ENCODE results near the gene CDK6. TPM values are rescaled to one million over a fixed set of nuclear protein-coding genes. Genes with fewer than 3 reads are reported as not detected.

Gene CDK6
- total RNA-seq, 1 experiment from 2014 or later: 38.7 TPM

DNA sequence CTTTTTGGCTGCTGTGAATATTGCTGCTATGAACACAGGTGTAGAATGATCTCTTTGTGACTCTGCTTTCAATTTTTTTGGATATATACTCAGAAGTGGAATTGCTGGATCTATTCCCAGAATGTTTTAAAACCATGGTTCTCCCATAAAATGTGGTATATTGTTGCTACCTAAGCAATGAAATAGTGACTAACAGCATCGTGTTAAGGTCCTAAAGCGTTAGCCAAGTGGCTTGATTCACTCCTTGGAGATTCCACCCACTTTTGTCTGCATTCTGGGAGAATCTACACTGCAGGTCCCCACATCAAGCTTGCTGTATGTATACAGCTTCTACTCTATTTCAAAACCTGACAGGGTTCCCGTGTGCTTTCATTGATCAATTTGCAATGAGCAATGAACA lies 105.6 kb downstream of the CDK6 start:
- H3K9me3 ChIP-seq (ENCODE audit: low read length): no peaks in the 10 kb centered on the region
- BruUV-seq (replicated peaks): no TSS peak
- no peaks in the 10 kb centered on the region for H3F3A ChIP-seq (ENCODE audit: low read length, unreplicated experiment)
- ATAC-seq: peak; percentile 91
- intact Hi-C loops (cut with micrococcal nuclease): no loop called here
- H3K4me1 ChIP-seq (ENCODE audit: insufficient read depth, low read length): peaks cover 46% of the 10 kb centered on the region
- no peaks in the 10 kb centered on the region for H3K9me2 ChIP-seq (replicated peaks; ENCODE audit: low read length)
- no peak overlapping the region for H3K4me3 ChIP-seq (ENCODE audit: low read length)
- CTCF ChIA-PET: no interaction called here
- H3K36me3 ChIP-seq (ENCODE audit: low read depth, low read length): no peaks in the 10 kb centered on the region
- H3K9ac ChIP-seq (ENCODE audit: low read length): peak overlapping the region; percentile 33; the same call in 1 of the 2 replicates
- TF ChIP-seq, protein P1, sequence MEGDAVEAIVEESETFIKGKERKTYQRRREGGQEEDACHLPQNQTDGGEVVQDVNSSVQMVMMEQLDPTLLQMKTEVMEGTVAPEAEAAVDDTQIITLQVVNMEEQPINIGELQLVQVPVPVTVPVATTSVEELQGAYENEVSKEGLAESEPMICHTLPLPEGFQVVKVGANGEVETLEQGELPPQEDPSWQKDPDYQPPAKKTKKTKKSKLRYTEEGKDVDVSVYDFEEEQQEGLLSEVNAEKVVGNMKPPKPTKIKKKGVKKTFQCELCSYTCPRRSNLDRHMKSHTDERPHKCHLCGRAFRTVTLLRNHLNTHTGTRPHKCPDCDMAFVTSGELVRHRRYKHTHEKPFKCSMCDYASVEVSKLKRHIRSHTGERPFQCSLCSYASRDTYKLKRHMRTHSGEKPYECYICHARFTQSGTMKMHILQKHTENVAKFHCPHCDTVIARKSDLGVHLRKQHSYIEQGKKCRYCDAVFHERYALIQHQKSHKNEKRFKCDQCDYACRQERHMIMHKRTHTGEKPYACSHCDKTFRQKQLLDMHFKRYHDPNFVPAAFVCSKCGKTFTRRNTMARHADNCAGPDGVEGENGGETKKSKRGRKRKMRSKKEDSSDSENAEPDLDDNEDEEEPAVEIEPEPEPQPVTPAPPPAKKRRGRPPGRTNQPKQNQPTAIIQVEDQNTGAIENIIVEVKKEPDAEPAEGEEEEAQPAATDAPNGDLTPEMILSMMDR (conservative IDR thresholded peaks at IDR 0.05; ENCODE audit: low read depth, low read length): no peak
- TF ChIP-seq EZH2 (IDR thresholded peaks at IDR 0.05; ENCODE audit: low read length, unreplicated experiment) (no peak), EZH2phosphoT487 (IDR thresholded peaks at IDR 0.05; ENCODE audit: borderline replicate concordance, low read length) (no peak)
- H3K27me3 ChIP-seq (ENCODE audit: low read length): no peaks in the 10 kb centered on the region
- POLR2A ChIA-PET (ENCODE audit: unreplicated experiment): interaction anchor here (0.5 kb wide), 1 partner anchor 202 kb away, joined by 4 read pairs; the partner anchor contains the start of genes PEX1 and RBM48
- H3K27ac ChIP-seq (ENCODE audit: low read length): peak overlapping the region; percentile 89
- no peaks in the 10 kb centered on the region for H4K20me1 ChIP-seq (ENCODE audit: low read length)
- peaks cover 52% of the 10 kb centered on the region for H3K79me2 ChIP-seq (ENCODE audit: low read length)
- peak overlapping the region; percentile 64 for H3K4me2 ChIP-seq (ENCODE audit: low read length)
- peak; percentile 90 for DNase-seq
- H2AFZ ChIP-seq (ENCODE audit: low read length): no peak overlapping the region

GRCh38 chr7:92729751-92730150 lies 106.6 kb downstream of the CDK6 start:
- H3K4me2 ChIP-seq (ENCODE audit: low read length): no peak overlapping the region
- peaks cover 40% of the 10 kb centered on the region for H3K4me1 ChIP-seq (ENCODE audit: insufficient read depth, low read length)
- BruUV-seq (replicated peaks): no TSS peak
- no peaks in the 10 kb centered on the region for H4K20me1 ChIP-seq (ENCODE audit: low read length)
- no peak overlapping the region for H3K4me3 ChIP-seq (ENCODE audit: low read length)
- ATAC-seq (no peak), DNase-seq (no peak)
- no peaks in the 10 kb centered on the region for H3K27me3 ChIP-seq (ENCODE audit: low read length)
- H3F3A ChIP-seq (ENCODE audit: low read length, unreplicated experiment): no peaks in the 10 kb centered on the region
- H3K9me2 ChIP-seq (replicated peaks; ENCODE audit: low read length): no peaks in the 10 kb centered on the region
- H3K27ac ChIP-seq (ENCODE audit: low read length): no peak overlapping the region
- CTCF ChIA-PET: interaction anchor here (0.6 kb wide), 1 partner anchor 36 kb away, joined by 4 read pairs; no protein-coding TSS in a partner anchor
- peaks cover 47% of the 10 kb centered on the region for H3K79me2 ChIP-seq (ENCODE audit: low read length)
- peaks cover 8% of the 10 kb centered on the region; the same call in 1 of the 2 replicates for H3K36me3 ChIP-seq (ENCODE audit: low read depth, low read length)
- no peaks in the 10 kb centered on the region for H3K9me3 ChIP-seq (ENCODE audit: low read length)
- H2AFZ ChIP-seq (ENCODE audit: low read length): no peak overlapping the region
- TF ChIP-seq EZH2 (IDR thresholded peaks at IDR 0.05; ENCODE audit: low read length, unreplicated experiment) (no peak), EZH2phosphoT487 (IDR thresholded peaks at IDR 0.05; ENCODE audit: borderline replicate concordance, low read length) (no peak)
- TF ChIP-seq, protein P1 (conservative IDR thresholded peaks at IDR 0.05; ENCODE audit: low read depth, low read length): no peak
- POLR2A ChIA-PET (ENCODE audit: unreplicated experiment): interaction anchor here (0.7 kb wide), 1 partner anchor 157 kb away, joined by 5 read pairs; no protein-coding TSS in a partner anchor
- no peak overlapping the region for H3K9ac ChIP-seq (ENCODE audit: low read length)
- intact Hi-C loops (cut with micrococcal nuclease): no loop called here

GRCh38 chr7:92729172-92729571 lies 107.2 kb downstream of the CDK6 start:
- POLR2A ChIA-PET (ENCODE audit: unreplicated experiment): interaction anchor here (0.7 kb wide), 1 partner anchor 156 kb away, joined by 5 read pairs; no protein-coding TSS in a partner anchor
- TF ChIP-seq, protein P1 (conservative IDR thresholded peaks at IDR 0.05; ENCODE audit: low read depth, low read length): no peak
- TF ChIP-seq EZH2 (IDR thresholded peaks at IDR 0.05; ENCODE audit: low read length, unreplicated experiment) (no peak), EZH2phosphoT487 (IDR thresholded peaks at IDR 0.05; ENCODE audit: borderline replicate concordance, low read length) (no peak)
- ATAC-seq: no peak

More at GRCh38 chr7:92729172-92729571, 107.2 kb downstream of the CDK6 start:
- peaks cover 40% of the 10 kb centered on the region for H3K4me1 ChIP-seq (ENCODE audit: insufficient read depth, low read length)
- H2AFZ ChIP-seq (ENCODE audit: low read length): no peak overlapping the region
- peaks cover 42% of the 10 kb centered on the region for H3K79me2 ChIP-seq (ENCODE audit: low read length)
- no peak overlapping the region for H3K4me2 ChIP-seq (ENCODE audit: low read length)
- H3K27me3 ChIP-seq (ENCODE audit: low read length): no peaks in the 10 kb centered on the region
- no TSS peak for BruUV-seq (replicated peaks)
- no peaks in the 10 kb centered on the region for H4K20me1 ChIP-seq (ENCODE audit: low read length)
- no peaks in the 10 kb centered on the region for H3K9me2 ChIP-seq (replicated peaks; ENCODE audit: low read length)
- no peak for DNase-seq
- peaks cover 8% of the 10 kb centered on the region; the same call in 1 of the 2 replicates for H3K36me3 ChIP-seq (ENCODE audit: low read depth, low read length)
- H3K9me3 ChIP-seq (ENCODE audit: low read length): no peaks in the 10 kb centered on the region
- H3F3A ChIP-seq (ENCODE audit: low read length, unreplicated experiment): no peaks in the 10 kb centered on the region
- H3K4me3 ChIP-seq (ENCODE audit: low read length): no peak overlapping the region
- no peak overlapping the region for H3K9ac ChIP-seq (ENCODE audit: low read length)
- intact Hi-C loops (cut with micrococcal nuclease): no loop called here
- CTCF ChIA-PET: no interaction called here
- H3K27ac ChIP-seq (ENCODE audit: low read length): no peak overlapping the region
